SK-N-SH (cell line): Measurements from ENCODE around the gene NYAP2. TPM values are rescaled to one million over a fixed set of nuclear protein-coding genes. Genes with fewer than 3 reads are reported as not detected.

ENCODE experiments used
- CTCF ChIA-PET: fragments of 300-600, 350-600 bp; formaldehyde crosslinking; extraction: SDS; loops from one replicate; lab custom pipeline; 2021; lab: Yijun Ruan, JAX
- POLR2A ChIA-PET: fragments of 350-600 bp; sonication (Branson Sonifier 250); formaldehyde crosslinking; extraction: SDS; loops from one replicate; lab custom pipeline; 2020; ENCODE audit warnings: antibody characterized with exemption, inconsistent platforms; lab: Yijun Ruan, JAX
- DNase-seq: peaks from one replicate; pipeline ENCODE4 v3.0.0; 2012
- H2AFZ ChIP-seq: fragments of 200-600 bp; sonication (generic); 2 replicates; pipeline ENCODE4 v1.8.1; 2016; ENCODE audit warnings: antibody characterized with exemption, mild to moderate bottlenecking, low read depth
- H3F3A ChIP-seq: fragments of 200-600 bp; sonication (generic); replicated peaks from 2 replicates; pipeline ENCODE3; 2016; ENCODE audit warnings: antibody characterized with exemption, mild to moderate bottlenecking; ENCODE audit not compliant: insufficient read depth
- H3K27ac ChIP-seq, 2 experiments: fragments of 200-500 bp in 1 of 2; fragments of 200-600 bp in 1 of 2; sonication (Bioruptor generic) in 1 of 2; sonication (generic), shearing (Covaris generic) in 1 of 2; 2 replicates each; pipeline versions ENCODE4 v1.5.1 to v1.6.1; 2014 to 2016; ENCODE audit warnings: low read depth in 2 of 2, inconsistent platforms in 1 of 2, low read length in 1 of 2, mild to moderate bottlenecking in 1 of 2, mixed read lengths in 1 of 2
- H3K27me3 ChIP-seq: fragments of 200-600 bp; sonication (generic), shearing (Covaris generic); 2 replicates; pipeline ENCODE4 v1.6.1; 2016; ENCODE audit warnings: mixed run types; ENCODE audit not compliant: insufficient read depth
- H3K36me3 ChIP-seq, 2 experiments: fragments of 200-500 bp in 1 of 2; fragments of 200-600 bp in 1 of 2; sonication (Bioruptor generic) in 1 of 2; sonication (generic) in 1 of 2; replicated peaks in 1 of 2; 2 replicates each; pipeline versions ENCODE3 to v1.5.1; 2014 to 2016; ENCODE audit warnings: low read length in 1 of 2, mild to moderate bottlenecking in 1 of 2; ENCODE audit not compliant: insufficient read depth in 2 of 2, control insufficient read depth in 1 of 2
- H3K4me1 ChIP-seq, 2 experiments: fragments of 200-500 bp in 1 of 2; fragments of 200-600 bp in 1 of 2; sonication (Bioruptor generic) in 1 of 2; sonication (generic), shearing (Covaris generic) in 1 of 2; 2 replicates each; pipeline versions ENCODE4 v1.5.1 to v1.6.1; 2014 to 2016; ENCODE audit warnings: low read depth in 1 of 2, low read length in 1 of 2, mixed run types in 1 of 2; ENCODE audit not compliant: insufficient read depth in 2 of 2, control insufficient read depth in 1 of 2
- H3K4me2 ChIP-seq: fragments of 200-600 bp; sonication (generic), shearing (Covaris generic); 2 replicates; pipeline ENCODE4 v1.6.1; 2017; ENCODE audit warnings: mixed run types
- H3K4me3 ChIP-seq, 2 experiments: fragments of 200-500 bp in 1 of 2; fragments of 200-600 bp in 1 of 2; sonication (Bioruptor generic) in 1 of 2; sonication (generic), shearing (Covaris generic) in 1 of 2; 2 replicates each; pipeline versions ENCODE4 v1.5.1 to v1.8.1; 2014 to 2016; ENCODE audit warnings: low read depth in 2 of 2, inconsistent platforms in 1 of 2, low read length in 1 of 2, mild to moderate bottlenecking in 1 of 2, mixed read lengths in 1 of 2, moderate library complexity in 1 of 2
- H3K79me2 ChIP-seq: fragments of 200-600 bp; sonication (generic); 2 replicates; pipeline ENCODE4 v1.8.1; 2017; ENCODE audit warnings: mild to moderate bottlenecking; ENCODE audit not compliant: insufficient read depth
- H3K9ac ChIP-seq: fragments of 200-600 bp; sonication (generic); 2 replicates; pipeline ENCODE4 v1.6.1; 2017; ENCODE audit warnings: mixed run types
- H3K9me2 ChIP-seq: fragments of 200-600 bp; sonication (generic); 2 replicates; pipeline ENCODE4 v1.6.1; 2017; ENCODE audit warnings: mixed run types
- H3K9me3 ChIP-seq: fragments of 200-600 bp; sonication (generic); 2 replicates; pipeline ENCODE4 v1.6.1; 2017; ENCODE audit warnings: mixed run types, mild to moderate bottlenecking, moderate library complexity
- H4K20me1 ChIP-seq: fragments of 200-600 bp; sonication (generic); 2 replicates; pipeline ENCODE4 v1.6.1; 2017; ENCODE audit warnings: mild to moderate bottlenecking, mixed run types; ENCODE audit not compliant: insufficient read depth
- EP300 ChIP-seq, 2 experiments: IDR thresholded peaks; 2 replicates each; pipeline versions ENCODE4 v1.4.0 to v1.6.1; 2012; ENCODE audit warnings: borderline replicate concordance in 1 of 2, low read depth in 1 of 2, low read length in 1 of 2
- EZH2phosphoT487 ChIP-seq: fragments of 200-600 bp; sonication (generic); IDR thresholded peaks from 2 replicates; pipeline ENCODE4 v1.6.1; 2017; ENCODE audit warnings: low read depth, mixed run types, mild to moderate bottlenecking, antibody characterized with exemption, moderate library complexity, borderline replicate concordance
- FOSL2 ChIP-seq: IDR thresholded peaks from 2 replicates; pipeline ENCODE4 v1.4.0; 2012; ENCODE audit warnings: low read depth, mild to moderate bottlenecking, moderate library complexity, borderline replicate concordance
- GABPA ChIP-seq: IDR thresholded peaks from 2 replicates; pipeline ENCODE4 v1.4.0; 2012; ENCODE audit warnings: low read depth, mild to moderate bottlenecking
- JUND ChIP-seq: IDR thresholded peaks from 2 replicates; pipeline ENCODE4 v1.4.0; 2012
- MAX ChIP-seq: IDR thresholded peaks from 2 replicates; pipeline ENCODE4 v1.4.0; 2012; ENCODE audit warnings: low read depth
- MXI1 ChIP-seq: IDR thresholded peaks from 2 replicates; pipeline ENCODE4 v1.6.1; 2012; ENCODE audit warnings: mild to moderate bottlenecking, low read depth, low read length, improper control_type of control experiment
- NRF1 ChIP-seq: IDR thresholded peaks from 2 replicates; pipeline ENCODE4 v1.6.1; 2012; ENCODE audit warnings: low read depth, mild to moderate bottlenecking, low read length
- POLR2AphosphoS5 ChIP-seq: IDR thresholded peaks from 2 replicates; pipeline ENCODE4 v1.6.1; 2012; ENCODE audit warnings: low read depth, low read length
- RAD21 ChIP-seq: IDR thresholded peaks from 2 replicates; pipeline ENCODE4 v1.6.1; 2012; ENCODE audit warnings: mild to moderate bottlenecking, low read length
- RFX5 ChIP-seq: IDR thresholded peaks from 2 replicates; pipeline ENCODE4 v1.6.1; 2012; ENCODE audit warnings: mild to moderate bottlenecking, improper control_type of control experiment, low read length
- SIN3A ChIP-seq: IDR thresholded peaks from 2 replicates; pipeline ENCODE4 v1.6.1; 2012; ENCODE audit warnings: low read depth, mild to moderate bottlenecking, low read length, moderate library complexity, borderline replicate concordance
- SMC3 ChIP-seq: IDR thresholded peaks from 2 replicates; pipeline ENCODE4 v1.6.1; 2012; ENCODE audit warnings: low read depth, low read length, improper control_type of control experiment
- TCF12 ChIP-seq: IDR thresholded peaks from 2 replicates; pipeline ENCODE4 v1.4.0; 2012
- TEAD4 ChIP-seq: IDR thresholded peaks from 2 replicates; pipeline ENCODE4 v1.4.0; 2012; ENCODE audit warnings: mild to moderate bottlenecking, borderline replicate concordance; ENCODE audit not compliant: insufficient read depth
- USF1 ChIP-seq: IDR thresholded peaks from 2 replicates; pipeline ENCODE4 v1.4.0; 2012; ENCODE audit warnings: low read depth, borderline replicate concordance
- USF2 ChIP-seq: fragments of 150-350 bp; IDR thresholded peaks from 2 replicates; pipeline ENCODE4 v1.6.1; 2017; ENCODE audit warnings: antibody characterized with exemption, low read length, low read depth, borderline replicate concordance
- YY1 ChIP-seq: IDR thresholded peaks from 2 replicates; pipeline ENCODE4 v1.4.0; 2012; ENCODE audit warnings: low read depth, mild to moderate bottlenecking
- WGBS: methylation state at CpG from one replicate; pipeline ENCODE4 v1.1.6; 2017; ENCODE audit warnings: low lambda C conversion rate; 5-methylcytosine and 5-hydroxymethylcytosine counted together
- polyA plus RNA-seq, 3 experiments: library from polyadenylated mRNA; depleted of rRNA; stranded (reverse); fragments of >200 nt; gene quantifications; 2 replicates each; pipeline ENCODE4 v1.2.3, GENCODE V29; 2012
- TF ChIP-seq, protein P1 (sequence below): fragments of 150-350 bp; IDR thresholded peaks from 2 replicates; pipeline ENCODE4 v1.6.1; 2016; ENCODE audit warnings: mild to moderate bottlenecking, low read depth, low read length
- TF ChIP-seq, protein P2 (sequence below): IDR thresholded peaks from 2 replicates; pipeline ENCODE4 v1.4.0; 2012; ENCODE audit warnings: low read depth, borderline replicate concordance

Gene NYAP2
- polyA plus RNA-seq, 1 of the 3 experiments (the other 2 are of a cell fraction): not detected

GRCh38 chr2:225649274-225649673 is 249.8 kb downstream of the NYAP2 start:
- H3K4me1 ChIP-seq: no peaks in the 10 kb centered on the region; a peak in 1 of 4 replicates
- no peaks in the 10 kb centered on the region for H3K9me2 ChIP-seq
- no peak overlapping the region for H2AFZ ChIP-seq
- ChIA-PET POLR2A (no interaction called here), CTCF (interaction anchor here (0.7 to 3.1 kb wide), 7 partner anchors 11 to 527 kb away, joined by 3 to 13 read pairs (median 4); partner anchors contain the start of gene NYAP2)
- DNase-seq: no peak
- no peaks in the 10 kb centered on the region for H3K9me3 ChIP-seq
- no peak overlapping the region for H3K4me3 ChIP-seq
- WGBS: 35% methylated on average over 4 of the region's 4 CpGs
- H3K27ac ChIP-seq: no peak overlapping the region
- no peak overlapping the region for H3K4me2 ChIP-seq
- H3K79me2 ChIP-seq: no peaks in the 10 kb centered on the region
- no peaks in the 10 kb centered on the region for H3K36me3 ChIP-seq
- no peaks in the 10 kb centered on the region for H3F3A ChIP-seq
- TF ChIP-seq RAD21 (peak; percentile 51), JUND (no peak), POLR2AphosphoS5 (no peak)
- H3K27me3 ChIP-seq: no peaks in the 10 kb centered on the region
- no peaks in the 10 kb centered on the region for H4K20me1 ChIP-seq
- H3K9ac ChIP-seq: no peak overlapping the region

DNA sequence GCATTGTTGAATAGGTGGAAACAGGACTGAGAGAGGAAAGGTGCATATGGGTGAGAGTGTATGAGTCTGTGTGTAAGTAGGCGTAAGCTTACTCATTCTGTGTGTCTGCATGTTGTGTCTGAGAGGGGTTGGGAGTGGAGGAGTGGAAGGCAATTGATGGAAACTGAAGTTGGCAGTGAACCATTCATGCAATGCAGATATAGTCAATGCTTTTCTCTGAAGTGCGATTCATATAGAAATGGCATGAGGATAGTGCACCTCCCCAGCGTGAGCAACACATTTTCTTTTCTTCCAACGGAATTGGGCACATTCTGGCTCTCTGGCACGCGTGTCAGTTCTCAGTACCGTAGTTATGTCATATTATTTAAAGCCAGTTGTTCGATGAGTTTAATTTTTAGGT is 250.5 kb downstream of the NYAP2 start:
- no peaks in the 10 kb centered on the region for H3F3A ChIP-seq
- POLR2A ChIA-PET: no interaction called here
- H4K20me1 ChIP-seq: no peaks in the 10 kb centered on the region
- H3K4me2 ChIP-seq: no peak overlapping the region
- 70% methylated on average over 8 of the region's 8 CpGs for WGBS
- no peak overlapping the region for H3K27ac ChIP-seq
- H3K9ac ChIP-seq: no peak overlapping the region
- H3K9me3 ChIP-seq: no peaks in the 10 kb centered on the region
- CTCF ChIA-PET: interaction anchor here (1.6 to 3.1 kb wide), 2 partner anchors 366 to 528 kb away, joined by 5 to 13 read pairs; no protein-coding TSS in a partner anchor
- no peaks in the 10 kb centered on the region for H3K9me2 ChIP-seq
- no peak overlapping the region for H2AFZ ChIP-seq
- no peaks in the 10 kb centered on the region for H3K36me3 ChIP-seq
- no peak for DNase-seq
- TF ChIP-seq SMC3: no peak
- no peak for TF ChIP-seq MAX
- no peak for TF ChIP-seq TCF12
- no peak for TF ChIP-seq POLR2AphosphoS5
- no peak for TF ChIP-seq RAD21
- no peak for TF ChIP-seq GABPA
- TF ChIP-seq, protein P1, sequence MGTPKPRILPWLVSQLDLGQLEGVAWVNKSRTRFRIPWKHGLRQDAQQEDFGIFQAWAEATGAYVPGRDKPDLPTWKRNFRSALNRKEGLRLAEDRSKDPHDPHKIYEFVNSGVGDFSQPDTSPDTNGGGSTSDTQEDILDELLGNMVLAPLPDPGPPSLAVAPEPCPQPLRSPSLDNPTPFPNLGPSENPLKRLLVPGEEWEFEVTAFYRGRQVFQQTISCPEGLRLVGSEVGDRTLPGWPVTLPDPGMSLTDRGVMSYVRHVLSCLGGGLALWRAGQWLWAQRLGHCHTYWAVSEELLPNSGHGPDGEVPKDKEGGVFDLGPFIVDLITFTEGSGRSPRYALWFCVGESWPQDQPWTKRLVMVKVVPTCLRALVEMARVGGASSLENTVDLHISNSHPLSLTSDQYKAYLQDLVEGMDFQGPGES: no peak
- TF ChIP-seq FOSL2: no peak
- TF ChIP-seq SIN3A: no peak
- no peak for TF ChIP-seq TEAD4
- no peak for TF ChIP-seq RFX5
- no peak for TF ChIP-seq EP300 (IDR thresholded peaks at IDR 0.05; ENCODE audit: borderline replicate concordance in 1 of 2, low read depth in 1 of 2, low read length in 1 of 2)
- TF ChIP-seq, protein P2, sequence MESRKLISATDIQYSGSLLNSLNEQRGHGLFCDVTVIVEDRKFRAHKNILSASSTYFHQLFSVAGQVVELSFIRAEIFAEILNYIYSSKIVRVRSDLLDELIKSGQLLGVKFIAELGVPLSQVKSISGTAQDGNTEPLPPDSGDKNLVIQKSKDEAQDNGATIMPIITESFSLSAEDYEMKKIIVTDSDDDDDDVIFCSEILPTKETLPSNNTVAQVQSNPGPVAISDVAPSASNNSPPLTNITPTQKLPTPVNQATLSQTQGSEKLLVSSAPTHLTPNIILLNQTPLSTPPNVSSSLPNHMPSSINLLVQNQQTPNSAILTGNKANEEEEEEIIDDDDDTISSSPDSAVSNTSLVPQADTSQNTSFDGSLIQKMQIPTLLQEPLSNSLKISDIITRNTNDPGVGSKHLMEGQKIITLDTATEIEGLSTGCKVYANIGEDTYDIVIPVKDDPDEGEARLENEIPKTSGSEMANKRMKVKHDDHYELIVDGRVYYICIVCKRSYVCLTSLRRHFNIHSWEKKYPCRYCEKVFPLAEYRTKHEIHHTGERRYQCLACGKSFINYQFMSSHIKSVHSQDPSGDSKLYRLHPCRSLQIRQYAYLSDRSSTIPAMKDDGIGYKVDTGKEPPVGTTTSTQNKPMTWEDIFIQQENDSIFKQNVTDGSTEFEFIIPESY: no peak
- TF ChIP-seq NRF1: no peak
- no peak for TF ChIP-seq MXI1
- TF ChIP-seq USF2: no peak
- no peak for TF ChIP-seq USF1
- TF ChIP-seq YY1: no peak
- no peak for TF ChIP-seq EZH2phosphoT487
- TF ChIP-seq, all 33 proteins: peak for 0
- H3K27me3 ChIP-seq: no peaks in the 10 kb centered on the region
- H3K79me2 ChIP-seq: no peaks in the 10 kb centered on the region
- H3K4me1 ChIP-seq: no peaks in the 10 kb centered on the region; a peak in 1 of 4 replicates
- no peak overlapping the region for H3K4me3 ChIP-seq
